Osteocyte (in vitro differentiated cells): ENCODE measurements around the gene BRF1. TPM values are rescaled to one million over a fixed set of nuclear protein-coding genes. Genes with fewer than 3 reads are reported as not detected.

Source experiments
- DNase-seq: peaks from one replicate; pipeline ENCODE4 v3.0.0; 2021; ENCODE audit warnings: mixed read lengths; ENCODE audit not compliant: unreplicated experiment; ENCODE audit errors: extremely low spot score
- H3K27ac Mint-ChIP-seq: one replicate; pipeline ENCODE4 v1.8.0; 2021; ENCODE audit warnings: mild to moderate bottlenecking, mixed read lengths; ENCODE audit not compliant: unreplicated experiment
- H3K27me3 Mint-ChIP-seq: one replicate; pipeline ENCODE4 v1.8.0; 2021; ENCODE audit warnings: mixed read lengths; ENCODE audit not compliant: unreplicated experiment
- H3K36me3 Mint-ChIP-seq: one replicate; pipeline ENCODE4 v1.8.0; 2021; ENCODE audit warnings: mixed read lengths; ENCODE audit not compliant: unreplicated experiment
- H3K4me1 Mint-ChIP-seq: one replicate; pipeline ENCODE4 v1.8.0; 2021; ENCODE audit warnings: mixed read lengths; ENCODE audit not compliant: unreplicated experiment
- H3K4me3 Mint-ChIP-seq: one replicate; pipeline ENCODE4 v1.8.0; 2021; ENCODE audit warnings: mild to moderate bottlenecking, moderate library complexity, mixed read lengths; ENCODE audit not compliant: unreplicated experiment
- H3K9me3 Mint-ChIP-seq: one replicate; pipeline ENCODE4 v1.8.0; 2021; ENCODE audit warnings: mixed read lengths; ENCODE audit not compliant: unreplicated experiment
- total RNA-seq: library from RNA; stranded (reverse); gene quantifications from 2 replicates; pipeline ENCODE4 v1.2.1, GENCODE V29; 2021
- TF ChIP-seq, protein P1 (sequence below): fragments of 200-600 bp; sonication (generic); IDR thresholded peaks from 2 replicates; pipeline ENCODE4 v1.5.0; 2021; ENCODE audit warnings: antibody characterized with exemption, mild to moderate bottlenecking, moderate library complexity

The BRF1 gene
- total RNA-seq, 1 donor from 2014 or later = 43.5 TPM

DNA sequence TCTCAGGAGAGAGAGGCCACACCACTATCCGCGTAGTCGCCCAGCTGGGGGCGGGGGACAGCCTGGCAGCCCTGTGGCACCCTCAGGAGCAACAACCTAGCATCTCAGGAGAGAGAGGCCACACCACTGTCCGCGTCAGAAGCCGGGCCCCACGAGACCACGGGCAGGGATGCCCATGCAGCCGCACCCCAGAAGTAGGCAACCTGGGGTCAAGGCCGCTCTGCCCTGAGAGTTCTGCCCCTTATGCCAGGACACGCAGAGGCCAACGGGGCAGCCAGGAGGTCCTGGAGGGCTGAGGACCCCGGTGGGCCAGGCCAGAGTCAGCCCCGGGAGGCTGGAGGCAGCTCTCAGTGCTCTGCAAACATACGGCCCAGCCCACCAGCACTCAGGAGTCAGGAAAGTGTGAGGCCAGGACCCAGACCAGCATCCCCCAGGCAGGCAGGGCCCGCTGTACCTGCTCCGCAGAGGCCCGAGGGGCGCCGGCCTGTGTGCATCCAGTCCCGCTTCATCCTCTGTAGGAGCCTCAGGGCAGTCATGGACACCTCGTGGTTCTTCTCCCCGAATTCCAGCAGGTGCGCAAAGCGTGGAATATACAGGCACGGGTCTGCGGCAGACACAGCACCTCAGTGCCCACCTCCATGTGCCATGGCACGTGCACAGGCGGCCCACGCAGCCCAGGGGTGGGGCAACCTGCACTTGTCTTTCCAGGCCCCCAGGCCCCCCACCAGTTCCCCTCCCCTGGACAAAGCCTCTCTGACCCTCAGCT is 59.8 kb downstream of the BRF1 start:
- no peak for DNase-seq
- TF ChIP-seq, protein P1, sequence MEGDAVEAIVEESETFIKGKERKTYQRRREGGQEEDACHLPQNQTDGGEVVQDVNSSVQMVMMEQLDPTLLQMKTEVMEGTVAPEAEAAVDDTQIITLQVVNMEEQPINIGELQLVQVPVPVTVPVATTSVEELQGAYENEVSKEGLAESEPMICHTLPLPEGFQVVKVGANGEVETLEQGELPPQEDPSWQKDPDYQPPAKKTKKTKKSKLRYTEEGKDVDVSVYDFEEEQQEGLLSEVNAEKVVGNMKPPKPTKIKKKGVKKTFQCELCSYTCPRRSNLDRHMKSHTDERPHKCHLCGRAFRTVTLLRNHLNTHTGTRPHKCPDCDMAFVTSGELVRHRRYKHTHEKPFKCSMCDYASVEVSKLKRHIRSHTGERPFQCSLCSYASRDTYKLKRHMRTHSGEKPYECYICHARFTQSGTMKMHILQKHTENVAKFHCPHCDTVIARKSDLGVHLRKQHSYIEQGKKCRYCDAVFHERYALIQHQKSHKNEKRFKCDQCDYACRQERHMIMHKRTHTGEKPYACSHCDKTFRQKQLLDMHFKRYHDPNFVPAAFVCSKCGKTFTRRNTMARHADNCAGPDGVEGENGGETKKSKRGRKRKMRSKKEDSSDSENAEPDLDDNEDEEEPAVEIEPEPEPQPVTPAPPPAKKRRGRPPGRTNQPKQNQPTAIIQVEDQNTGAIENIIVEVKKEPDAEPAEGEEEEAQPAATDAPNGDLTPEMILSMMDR = no peak
- no peaks in the 10 kb centered on the region for H3K36me3 Mint-ChIP-seq
- no peaks in the 10 kb centered on the region for H3K27me3 Mint-ChIP-seq
- H3K27ac Mint-ChIP-seq = no peak overlapping the region
- H3K4me3 Mint-ChIP-seq = no peak overlapping the region
- peaks cover 6% of the 10 kb centered on the region for H3K4me1 Mint-ChIP-seq
- no peaks in the 10 kb centered on the region for H3K9me3 Mint-ChIP-seq

GRCh38 chr14:105229099-105229655 is 71.6 kb downstream of the BRF1 start:
- H3K27ac Mint-ChIP-seq = no peak overlapping the region
- H3K36me3 Mint-ChIP-seq = peaks cover 18% of the 10 kb centered on the region
- H3K4me3 Mint-ChIP-seq = no peak overlapping the region
- no peak for DNase-seq
- no peaks in the 10 kb centered on the region for H3K27me3 Mint-ChIP-seq
- no peaks in the 10 kb centered on the region for H3K4me1 Mint-ChIP-seq
- TF ChIP-seq, protein P1 = no peak
- no peaks in the 10 kb centered on the region for H3K9me3 Mint-ChIP-seq

GRCh38 chr14:105228562-105228961 is 72.2 kb downstream of the BRF1 start:
- H3K27me3 Mint-ChIP-seq = no peaks in the 10 kb centered on the region
- DNase-seq = no peak
- TF ChIP-seq, protein P1 = no peak
- no peaks in the 10 kb centered on the region for H3K9me3 Mint-ChIP-seq
- H3K4me3 Mint-ChIP-seq = no peak overlapping the region
- no peak overlapping the region for H3K27ac Mint-ChIP-seq
- peaks cover 18% of the 10 kb centered on the region for H3K36me3 Mint-ChIP-seq
- H3K4me1 Mint-ChIP-seq = no peaks in the 10 kb centered on the region

- Mint-ChIP-seq H3K4me3 (no peak overlapping the region), H3K4me1 (no peaks in the 10 kb centered on the region), H3K9me3 (no peaks in the 10 kb centered on the region), H3K27ac (no peak overlapping the region), H3K27me3 (no peaks in the 10 kb centered on the region), H3K36me3 (peaks cover 18% of the 10 kb centered on the region)
- TF ChIP-seq, protein P1 = no peak
- DNase-seq = no peak
Measured at GRCh38 chr14:105227346-105227745, 73.5 kb downstream of the BRF1 start.

DNA sequence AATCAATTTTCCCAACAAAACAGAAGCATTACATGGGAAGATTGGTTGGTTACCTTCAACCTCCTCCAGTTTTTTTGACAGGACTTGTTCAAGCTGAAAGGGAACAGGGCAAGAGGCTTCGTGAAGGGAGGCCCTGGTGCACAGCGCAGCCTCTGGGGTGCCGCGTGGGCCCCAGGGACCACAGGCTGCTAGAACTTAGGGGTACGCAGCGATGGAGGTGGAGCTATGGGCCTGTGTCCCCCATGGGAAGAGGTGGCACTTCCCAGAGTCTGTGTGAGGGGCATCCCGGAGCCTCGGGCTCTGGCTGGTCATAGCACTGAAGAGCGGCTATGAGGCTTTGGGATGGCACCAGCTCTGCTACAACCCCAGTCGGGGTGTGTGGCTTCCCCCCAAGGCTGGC is 74.6 kb downstream of the BRF1 start:
- peaks cover 18% of the 10 kb centered on the region for H3K36me3 Mint-ChIP-seq
- TF ChIP-seq, protein P1 = no peak
- H3K4me1 Mint-ChIP-seq = no peaks in the 10 kb centered on the region
- no peak overlapping the region for H3K27ac Mint-ChIP-seq
- H3K9me3 Mint-ChIP-seq = no peaks in the 10 kb centered on the region
- no peak overlapping the region for H3K4me3 Mint-ChIP-seq
- no peaks in the 10 kb centered on the region for H3K27me3 Mint-ChIP-seq
- no peak for DNase-seq
